IPS DF 4.7 (cell line): Measurements from ENCODE around the gene ZNF70.

Experiments used
- DNase-seq: peaks from one replicate; pipeline ENCODE4 v3.0.0-alpha.2; 2013; ENCODE audit warnings: low spot score; ENCODE audit errors: extremely low read depth

Gene ZNF70

DNA sequence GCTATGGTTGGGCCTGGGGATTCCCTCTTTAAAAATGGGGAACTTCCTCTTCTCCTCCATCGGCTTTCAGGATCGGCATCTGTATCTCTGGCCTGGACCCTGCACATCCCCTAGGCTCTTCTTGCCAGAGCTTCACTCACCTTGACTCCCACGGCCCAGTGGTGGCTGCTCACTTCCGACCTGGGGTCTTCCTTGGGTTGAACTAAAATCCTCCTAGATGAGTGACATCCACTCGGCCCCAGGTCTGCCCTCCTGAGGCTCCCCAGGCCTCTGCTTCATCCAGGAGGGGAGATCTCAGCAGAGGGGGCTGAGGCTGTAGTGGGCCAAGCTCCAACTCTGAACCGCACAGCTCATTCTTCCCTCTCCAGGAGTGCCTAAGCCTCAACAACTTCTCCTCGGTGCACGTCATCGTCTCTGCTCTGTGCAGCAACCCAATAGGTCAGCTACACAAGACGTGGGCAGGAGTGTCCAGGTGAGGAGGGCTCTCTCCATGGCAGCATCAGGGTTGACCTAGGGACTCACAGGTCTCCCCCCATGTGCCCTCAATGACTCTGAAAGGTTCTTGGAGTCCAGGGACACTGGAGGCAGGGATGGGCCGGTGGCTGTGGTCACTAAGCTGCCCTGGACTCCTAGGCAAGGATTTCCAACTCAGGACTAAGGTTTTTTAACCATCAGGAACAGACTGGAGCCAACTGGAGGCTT, 56.8 kb downstream of the ZNF70 start:
- no peak for DNase-seq

DNA sequence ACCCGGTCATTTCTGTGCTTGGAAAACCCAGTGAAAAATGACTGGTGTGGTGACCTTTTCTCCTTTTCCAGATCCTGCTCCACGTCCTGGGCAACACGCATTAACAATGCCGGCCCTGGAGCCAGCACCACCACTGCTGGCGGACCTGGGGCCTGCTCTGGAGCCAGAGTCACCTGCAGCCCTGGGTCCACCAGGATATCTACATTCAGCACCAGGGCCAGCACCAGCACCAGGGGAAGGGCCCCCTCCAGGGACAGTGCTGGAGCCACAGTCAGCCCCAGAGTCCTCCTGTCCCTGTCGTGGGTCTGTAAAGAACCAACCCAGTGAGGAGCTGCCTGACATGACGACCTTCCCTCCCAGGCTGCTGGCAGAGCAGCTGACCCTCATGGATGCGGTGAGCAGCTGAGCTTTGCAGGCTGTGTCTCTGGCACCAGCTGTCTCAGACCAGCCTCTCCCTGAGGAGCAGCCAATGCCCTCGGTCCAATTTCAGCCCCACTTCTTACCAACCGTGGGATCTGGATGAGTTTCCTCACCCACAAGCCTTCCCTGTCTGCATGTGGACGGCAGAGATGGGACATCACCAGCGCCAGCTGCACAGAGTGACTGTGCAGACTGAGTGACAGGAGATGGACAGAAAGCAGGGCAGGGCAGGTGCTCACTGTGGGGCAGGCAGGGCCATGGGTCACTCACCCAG, 58.2 kb downstream of the ZNF70 start:
- DNase-seq, result no peak

- DNase-seq, result no peak
Observed at GRCh38 chr22:23691748-23692423, 59.0 kb downstream of the ZNF70 start.

GRCh38 chr22:23690713-23691112, 60.2 kb downstream of the ZNF70 start, which contains the start of gene RGL4:
RGL4 (plus strand) TSS chr22:23691013; CDS start chr22:23692031, 1,018 bp downstream.
- DNase-seq, result no peak

DNA sequence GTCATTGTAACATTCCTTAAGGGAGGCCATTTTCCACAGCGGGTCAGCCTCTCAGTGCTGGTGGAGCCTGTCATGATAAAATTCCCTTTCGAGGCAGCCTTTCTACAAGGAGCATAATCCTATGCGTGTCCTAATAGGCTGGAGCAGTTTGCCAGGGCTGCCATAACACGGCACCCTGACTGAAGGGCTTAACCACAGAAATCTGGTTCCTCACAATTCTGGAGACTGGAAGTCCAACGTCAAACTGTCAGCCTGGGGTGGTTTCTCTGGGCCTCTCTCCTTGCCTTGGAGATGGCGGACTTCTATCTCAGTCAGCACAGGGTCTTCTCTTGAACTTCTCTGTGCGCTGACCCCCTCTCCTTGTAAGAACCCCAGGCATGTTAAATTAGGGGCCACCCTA, 61.5 kb downstream of the ZNF70 start:
- DNase-seq, result no peak
